Measurements from ENCODE around the gene RNF169. TPM values are rescaled to one million over a fixed set of nuclear protein-coding genes. Genes with fewer than 3 reads are reported as not detected.
A peak's percentile ranks its signal among the peaks of the same experiment; 100 is the strongest.
"Not testable (repeated sequence)": the region's sequence is repeated elsewhere in the genome, so short reads cannot be mapped to it uniquely, and the experiment has no call there.

Gene RNF169
- polyA plus RNA-seq, 4 donors, result 16.2 to 19.5 (median 17.6) TPM

GRCh38 chr11:74725701-74726100, 22.9 kb upstream of the RNF169 start:
- no peak for DNase-seq (ENCODE audit: low read depth in 4 of 4, low spot score in 3 of 4)

DNA sequence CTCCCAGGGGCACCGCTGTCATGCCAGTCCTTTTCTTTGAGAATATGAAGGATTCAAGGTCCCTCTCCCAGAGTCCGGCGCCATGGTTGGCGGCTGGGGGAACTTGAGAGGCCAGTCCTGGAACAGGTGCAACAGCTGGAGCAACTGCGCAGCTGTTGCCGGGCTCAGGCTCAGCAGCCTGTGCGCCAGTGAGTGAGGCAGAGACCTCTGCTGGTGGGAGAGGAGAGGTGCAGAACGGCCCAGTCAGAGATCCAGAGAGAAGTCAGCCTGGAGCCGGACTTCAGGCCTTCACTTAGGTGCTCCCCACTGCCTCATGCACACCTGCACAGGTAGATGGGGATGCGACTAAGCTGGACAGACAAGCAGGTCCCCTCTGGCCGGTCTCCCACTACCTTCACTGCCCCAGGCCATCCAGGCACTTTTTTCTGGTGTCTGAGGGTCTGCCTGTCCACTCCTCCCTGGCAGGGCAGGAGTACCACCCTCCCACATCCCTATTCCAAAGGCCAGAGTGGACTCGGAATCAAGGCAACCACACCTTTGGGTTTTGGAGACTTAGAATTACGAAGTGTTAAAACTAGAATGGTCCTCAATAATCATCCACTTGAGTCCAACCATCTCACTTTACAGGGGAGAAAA, 22.0 kb upstream of the RNF169 start:
- peak in 2 of 4 donors; percentile 51 to 59 for DNase-seq (ENCODE audit: low read depth in 4 of 4, low spot score in 3 of 4)

- DNase-seq (ENCODE audit: low read depth in 4 of 4, low spot score in 3 of 4), result no peak
These were observed 19.3 kb upstream of the RNF169 start for GRCh38 chr11:74729397-74729796.

GRCh38 chr11:74730571-74731260, 17.9 kb upstream of the RNF169 start:
- DNase-seq (ENCODE audit: low read depth in 4 of 4, low spot score in 3 of 4), result no peak

GRCh38 chr11:74731301-74732094, 17.2 kb upstream of the RNF169 start, which contains the start of gene CHRDL2:
CHRDL2 (minus strand) TSS chr11:74731426; CDS start chr11:74730888, 538 bp downstream.
- DNase-seq (ENCODE audit: low read depth in 4 of 4, low spot score in 3 of 4), result no peak

DNA sequence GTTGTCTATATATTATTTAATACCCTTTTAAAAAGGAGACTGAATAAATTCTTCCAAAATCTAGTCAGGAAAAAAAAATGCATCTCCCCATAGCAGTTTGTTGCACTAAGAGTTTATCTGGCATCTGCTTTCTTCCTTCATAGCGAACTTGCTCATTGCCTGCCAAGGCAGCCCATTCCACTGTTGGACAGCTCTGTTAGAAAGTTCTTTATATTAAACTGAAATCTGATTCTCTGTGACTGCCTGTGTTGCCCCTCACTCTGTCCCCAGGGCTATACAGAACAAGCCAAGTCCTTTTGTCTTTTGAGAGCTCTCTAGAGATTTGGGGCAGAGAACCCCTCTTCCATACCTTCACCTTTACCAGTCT, 14.1 kb upstream of the RNF169 start:
- no peak for DNase-seq (ENCODE audit: low read depth in 4 of 4, low spot score in 3 of 4)

DNA sequence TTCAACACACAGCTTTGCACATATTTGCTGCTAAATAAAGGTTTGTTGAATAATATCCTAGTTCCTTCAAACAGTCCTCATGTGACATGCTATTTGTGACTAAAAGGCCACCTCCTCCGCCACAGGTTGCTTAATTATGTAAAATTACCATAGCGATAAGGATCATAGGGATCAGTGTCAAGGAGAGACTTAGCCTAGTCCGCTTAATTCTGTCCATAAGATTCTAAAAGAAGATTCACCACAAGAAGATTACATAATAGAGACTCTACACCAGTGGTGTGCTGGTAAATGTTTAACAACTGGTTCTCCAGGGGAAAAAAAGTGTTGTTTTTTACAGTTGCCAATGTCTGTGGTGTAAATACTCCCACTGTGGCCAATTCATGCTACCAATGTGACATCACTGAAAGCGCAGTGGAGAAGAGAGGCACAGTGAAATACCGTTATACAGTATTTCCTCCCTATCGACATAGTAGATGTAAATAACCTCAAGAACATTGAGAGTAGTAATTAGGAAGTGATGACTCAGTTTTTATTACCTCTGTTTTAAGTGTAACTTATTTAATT, 13.2 kb upstream of the RNF169 start:
- no peak for DNase-seq (ENCODE audit: low read depth in 4 of 4, low spot score in 3 of 4)

GRCh38 chr11:74736031-74736430, 12.6 kb upstream of the RNF169 start:
- no peak for DNase-seq (ENCODE audit: low read depth in 4 of 4, low spot score in 3 of 4)

DNA sequence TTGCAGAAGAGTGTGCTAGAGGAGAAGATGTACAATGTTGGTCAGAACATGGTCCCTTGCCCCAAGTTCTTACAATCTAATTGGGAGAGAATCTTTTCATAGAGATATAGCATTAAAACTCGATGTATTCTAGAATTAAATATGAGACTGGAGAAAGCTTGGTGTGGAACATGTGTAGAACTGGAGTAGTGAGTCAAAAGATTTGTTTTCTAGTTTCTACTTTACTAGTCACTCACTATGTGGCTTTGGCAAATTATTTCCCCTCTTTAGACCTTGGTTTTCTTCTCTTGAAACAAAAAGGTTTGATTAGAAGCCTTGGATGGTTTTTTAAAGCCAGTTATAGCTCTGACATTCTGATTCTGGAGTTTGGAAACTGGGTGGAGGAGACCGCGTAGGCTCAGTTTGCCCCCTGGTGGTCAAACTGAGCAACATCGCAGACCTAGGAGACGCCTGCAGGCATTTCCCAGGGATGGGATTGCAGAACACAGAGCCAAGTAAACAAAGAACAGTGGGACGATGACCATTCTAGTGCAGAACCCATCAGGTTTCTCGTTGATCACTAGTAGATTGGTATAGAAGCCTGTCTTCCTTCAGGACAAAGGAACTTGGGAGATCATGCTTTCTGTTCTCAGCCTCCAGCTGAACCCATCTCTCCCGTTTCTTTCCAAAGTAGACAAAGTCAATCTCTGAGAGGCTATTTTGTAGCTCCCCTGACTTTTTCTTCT, 8.9 kb upstream of the RNF169 start:
- peak in 1 of 4 donors; percentile 57 for DNase-seq (ENCODE audit: low read depth in 4 of 4, low spot score in 3 of 4)

DNA sequence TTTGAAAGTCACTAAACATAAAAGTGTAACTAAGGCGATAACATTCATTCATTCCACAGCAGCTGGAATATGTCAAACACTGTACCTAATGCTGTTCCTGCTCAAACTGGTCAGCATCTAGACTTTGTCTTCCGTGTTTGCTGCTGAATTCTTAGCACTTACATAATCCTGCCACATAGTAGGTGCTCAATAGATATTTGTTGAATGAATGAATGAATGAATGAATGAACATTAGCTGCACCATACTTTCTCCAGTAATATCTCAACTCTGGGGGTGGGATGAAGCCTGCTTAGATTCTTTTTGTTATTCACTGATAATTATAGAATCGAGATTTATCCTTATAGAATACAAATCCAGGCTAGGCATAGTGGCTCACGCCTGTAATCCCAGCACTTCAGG, 6.6 kb upstream of the RNF169 start:
- DNase-seq (ENCODE audit: low read depth in 4 of 4, low spot score in 3 of 4), result no peak

DNA sequence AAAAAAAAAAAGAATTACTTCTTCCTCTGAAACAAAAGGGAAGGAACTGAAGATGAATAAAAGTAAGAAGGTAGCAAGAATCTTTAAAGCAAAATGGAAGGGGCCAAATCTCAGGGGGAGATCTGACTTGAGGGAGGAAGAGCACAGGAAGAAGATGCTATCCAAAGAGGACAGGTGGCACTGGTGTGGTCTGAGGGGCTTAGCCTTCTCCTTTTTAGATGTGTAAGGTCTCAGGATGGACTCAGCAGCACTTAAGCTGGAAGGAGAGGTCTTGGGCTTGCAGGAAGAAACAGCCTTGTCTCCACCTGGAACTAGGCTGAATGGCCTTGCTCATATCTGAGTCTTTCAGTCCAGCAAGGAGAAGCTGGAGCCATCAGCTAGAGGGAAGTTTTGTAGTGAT, 5.0 kb upstream of the RNF169 start:
- no peak for DNase-seq (ENCODE audit: low read depth in 4 of 4, low spot score in 3 of 4)

- no peak for DNase-seq (ENCODE audit: low read depth in 4 of 4, low spot score in 3 of 4)
These were observed 4.4 kb upstream of the RNF169 start for GRCh38 chr11:74744277-74744676.

- no peak for DNase-seq (ENCODE audit: low read depth in 4 of 4, low spot score in 3 of 4)
These were observed 1.8 kb upstream of the RNF169 start for GRCh38 chr11:74746868-74747267.

DNA sequence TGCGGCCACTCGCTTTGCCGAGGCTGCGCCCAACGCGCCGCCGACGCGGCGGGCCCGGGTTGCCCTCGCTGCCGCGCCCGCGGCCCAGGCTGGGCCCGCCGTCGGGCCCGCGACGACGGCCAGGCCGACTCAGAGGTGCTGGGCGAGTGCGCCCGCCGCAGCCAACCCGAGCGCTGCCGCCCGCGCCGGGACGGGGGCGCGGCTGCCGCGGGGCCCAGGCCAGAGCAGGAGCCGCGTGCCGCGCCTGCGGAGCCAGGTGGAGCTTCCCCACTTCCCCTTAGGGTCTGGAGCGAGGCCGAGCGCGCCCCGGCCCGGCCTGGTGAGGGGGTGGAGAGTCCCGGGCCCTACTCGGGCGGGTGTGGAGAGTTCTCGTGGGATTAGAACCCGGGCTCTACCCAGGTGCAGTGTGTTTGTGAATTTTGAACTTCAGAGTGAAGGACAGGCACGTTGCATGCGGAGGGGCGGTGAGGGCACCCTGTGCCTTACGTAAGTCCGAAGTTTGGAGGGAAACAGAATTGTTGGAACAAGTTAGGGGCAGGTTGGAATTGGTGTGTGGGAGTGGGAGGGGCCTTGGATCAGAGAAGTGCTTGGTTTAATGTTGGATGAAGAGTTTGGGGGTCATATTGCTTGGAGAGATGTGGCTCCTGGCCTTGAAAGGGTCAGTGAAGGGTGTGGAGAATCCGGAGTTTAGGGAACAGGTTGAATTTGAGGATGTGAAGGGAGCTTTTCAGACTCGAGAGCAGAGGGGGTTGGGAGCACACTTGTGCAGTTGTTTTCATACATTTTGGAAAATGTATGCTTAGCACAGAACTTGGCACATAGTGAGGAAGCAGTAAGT, 697 bp downstream of the RNF169 start:
- peak in 3 of 4 donors; percentile 26 to 45 (median 38) for DNase-seq (ENCODE audit: low read depth in 4 of 4, low spot score in 3 of 4)

DNA sequence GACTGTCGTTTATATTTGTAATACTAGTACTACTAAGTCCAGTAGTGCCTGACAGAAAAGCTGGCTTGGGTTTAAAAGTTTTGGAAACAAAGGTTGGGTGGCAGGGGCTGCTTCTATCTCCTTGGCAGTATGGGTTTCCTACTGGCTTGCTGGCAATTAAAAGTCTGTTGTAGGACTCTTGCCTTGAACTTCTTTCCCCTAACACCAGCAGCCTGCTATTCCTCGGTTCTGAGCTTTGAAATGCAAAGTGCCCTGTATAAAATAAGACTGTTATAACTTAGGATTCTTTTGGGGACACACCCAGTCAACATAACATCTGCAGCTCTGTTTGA, 1.3 kb downstream of the RNF169 start:
- no peak for DNase-seq (ENCODE audit: low read depth in 4 of 4, low spot score in 3 of 4)

DNA sequence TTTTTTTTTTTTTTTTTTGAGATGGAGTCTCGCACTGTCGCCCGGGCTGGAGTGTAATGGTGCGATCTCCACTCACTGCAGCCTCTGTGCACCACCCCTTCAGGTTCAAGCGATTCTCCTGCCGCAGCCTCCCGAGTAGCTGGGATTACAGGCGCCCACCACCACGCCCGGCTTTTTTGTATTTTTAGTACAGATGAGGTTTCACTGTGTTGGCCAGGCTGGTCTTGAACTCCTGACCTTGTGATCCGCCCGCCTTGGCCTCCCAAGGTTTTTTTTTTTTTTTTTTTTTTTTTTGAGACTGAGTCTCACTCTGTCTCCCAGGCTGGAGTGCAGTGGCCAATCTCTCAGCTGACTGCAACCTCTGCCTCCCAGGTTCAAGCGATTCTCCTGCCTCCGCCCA, 1.9 kb downstream of the RNF169 start:
- DNase-seq (ENCODE audit: low read depth in 4 of 4, low spot score in 3 of 4), result not testable (repeated sequence)

DNA sequence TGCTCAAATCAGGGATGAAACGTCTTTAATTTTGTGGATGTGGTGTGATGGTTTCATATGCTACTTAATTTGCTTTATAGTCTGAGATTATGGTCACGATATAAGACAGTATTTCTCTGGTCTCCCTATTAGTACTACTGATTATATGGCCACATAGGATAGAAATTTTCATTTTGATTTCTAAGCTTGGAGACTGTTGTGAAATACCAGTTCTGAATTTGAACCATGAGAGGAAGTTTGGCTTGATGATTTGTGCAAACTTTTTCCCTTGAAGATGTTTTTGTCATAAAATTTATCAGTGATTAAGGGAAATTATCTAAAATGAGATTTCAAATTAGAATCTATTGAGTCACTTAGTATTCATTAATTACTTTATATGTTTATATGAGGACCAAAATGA, 2.7 kb downstream of the RNF169 start:
- no peak for DNase-seq (ENCODE audit: low read depth in 4 of 4, low spot score in 3 of 4)

DNA sequence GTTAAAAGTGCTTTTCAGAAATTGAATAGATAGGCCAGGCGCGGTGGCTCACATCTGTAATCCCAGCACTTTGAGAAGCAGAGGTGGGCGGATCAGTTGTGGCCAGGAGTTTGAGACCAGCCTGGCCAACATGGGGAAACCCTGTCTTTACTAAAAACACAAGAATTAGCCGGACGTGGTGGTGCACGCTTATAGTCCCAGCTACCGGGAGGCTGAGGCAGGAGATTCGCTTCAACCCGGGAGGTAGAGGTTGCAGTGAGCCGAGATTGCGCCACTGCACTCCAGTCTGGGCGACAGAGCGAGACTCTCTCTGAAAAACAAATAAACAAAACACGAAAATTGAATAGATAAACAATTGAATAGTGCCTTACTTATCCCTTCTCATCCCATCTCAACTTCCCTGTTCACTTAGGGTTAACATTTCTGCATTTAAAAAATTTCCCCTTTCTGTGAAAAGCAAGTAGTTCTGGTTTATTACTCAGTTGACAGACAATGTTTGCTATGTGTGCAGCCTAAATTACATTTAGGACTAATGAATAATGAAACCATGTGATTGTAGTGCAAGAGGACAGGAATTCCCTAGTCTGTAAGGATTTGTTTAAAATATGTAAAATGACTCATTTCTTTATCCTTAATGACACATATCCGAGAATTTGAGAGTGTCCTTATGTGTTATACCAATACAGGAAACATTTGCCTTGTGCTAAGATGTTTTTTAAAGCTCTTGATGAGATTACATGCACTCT, 6.0 kb downstream of the RNF169 start:
- no peak for DNase-seq (ENCODE audit: low read depth in 4 of 4, low spot score in 3 of 4)

DNA sequence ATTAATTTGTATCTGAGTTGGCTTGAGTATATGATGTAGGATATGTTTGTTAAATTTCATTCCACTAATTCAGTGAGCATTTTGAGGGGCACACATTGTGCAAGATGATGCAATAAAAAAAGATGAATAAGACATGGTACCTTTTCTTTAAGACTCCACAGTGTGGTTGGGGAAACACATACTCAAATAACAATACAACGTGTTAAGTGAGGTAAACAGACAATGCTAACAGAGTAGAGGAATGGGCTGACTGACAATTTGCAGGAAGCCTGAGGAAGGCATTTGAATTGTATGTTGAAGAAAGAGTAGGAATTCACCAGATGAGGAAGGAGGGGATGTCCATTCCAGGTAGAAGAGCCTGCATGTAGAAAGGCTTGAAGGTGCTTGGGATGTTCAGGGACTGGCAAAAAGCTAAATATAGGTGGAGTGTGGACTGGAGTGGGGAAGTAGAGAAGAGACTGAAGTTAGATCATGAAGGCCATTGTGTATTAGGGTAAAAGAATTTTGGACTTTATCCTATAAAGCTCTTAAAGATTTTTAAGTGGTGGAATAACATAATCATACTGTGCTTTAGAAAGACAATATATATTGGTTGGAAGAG, 6.8 kb downstream of the RNF169 start:
- no peak for DNase-seq (ENCODE audit: low read depth in 4 of 4, low spot score in 3 of 4)

All from right renal pelvis (tissue), 4 donors.